ENCODE data around the gene ERCC5. TPM values are rescaled to one million over a fixed set of nuclear protein-coding genes. Genes with fewer than 3 reads are reported as not detected.

The ERCC5 gene
- total RNA-seq, 1 donor: 111 TPM

DNA sequence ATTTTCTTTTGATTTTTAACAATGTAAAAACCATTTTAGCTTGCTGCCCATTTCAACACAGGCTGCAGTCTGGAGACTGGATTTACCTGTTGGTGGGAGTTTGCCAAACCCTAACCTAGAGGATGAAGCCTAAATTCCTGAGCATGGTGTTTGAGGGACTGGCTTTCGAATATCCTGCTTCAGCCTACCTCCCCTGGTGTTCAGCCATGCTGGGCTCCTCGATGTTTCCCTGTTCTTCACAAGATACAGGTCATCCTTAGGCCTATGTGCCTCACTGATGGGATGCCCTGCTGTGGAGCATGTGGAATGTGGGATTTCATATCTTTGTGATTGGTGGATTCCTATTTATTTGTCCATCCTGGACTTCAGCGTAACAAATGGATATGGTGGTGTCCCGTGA, 20.4 kb upstream of the ERCC5 start:
- H3K9me3 ChIP-seq (ENCODE audit: low read depth, low read length): no peaks in the 10 kb centered on the region

GRCh38 chr13:102825921-102826706, 19.7 kb upstream of the ERCC5 start:
- Histone ChIP-seq H3K27me3 (ENCODE audit: insufficient read depth, low read length) (no peaks in the 10 kb centered on the region), H3K9me3 (ENCODE audit: low read depth, low read length) (no peaks in the 10 kb centered on the region), H3K4me1 (ENCODE audit: insufficient read depth, low read length) (no peaks in the 10 kb centered on the region), H3K4me3 (ENCODE audit: low read length) (no peak overlapping the region)

More for the DNA sequence above, 20.4 kb upstream of the ERCC5 start:
- Histone ChIP-seq H3K4me1 (ENCODE audit: insufficient read depth, low read length) (no peaks in the 10 kb centered on the region), H3K27me3 (ENCODE audit: insufficient read depth, low read length) (no peaks in the 10 kb centered on the region), H3K4me3 (ENCODE audit: low read length) (no peak overlapping the region)

DNA sequence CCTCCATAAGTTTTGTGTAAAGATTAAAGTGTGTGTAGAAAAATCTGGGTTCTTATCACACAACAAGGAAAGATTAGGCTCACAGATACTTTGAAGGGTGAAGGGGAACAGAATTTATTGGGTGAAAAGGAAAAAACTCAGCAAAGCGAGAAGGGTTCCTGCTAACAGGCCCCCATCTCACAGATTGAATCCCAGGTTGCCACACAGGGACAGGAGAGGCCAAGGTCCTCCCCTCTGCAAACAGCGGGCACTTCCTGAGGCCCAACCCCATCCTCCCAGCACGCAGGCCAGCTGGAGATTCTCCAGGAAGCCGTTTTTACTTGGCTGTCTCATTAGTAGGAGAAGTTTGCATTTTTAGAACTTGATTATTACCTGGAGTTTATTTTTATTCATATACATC, 15.2 kb upstream of the ERCC5 start:
- H3K27me3 ChIP-seq (ENCODE audit: insufficient read depth, low read length): no peaks in the 10 kb centered on the region

GRCh38 chr13:102836471-102836870, 9.4 kb upstream of the ERCC5 start:
- Histone ChIP-seq H3K9me3 (ENCODE audit: low read depth, low read length) (no peaks in the 10 kb centered on the region), H3K4me3 (ENCODE audit: low read length) (no peak overlapping the region), H3K4me1 (ENCODE audit: insufficient read depth, low read length) (no peaks in the 10 kb centered on the region), H3K27me3 (ENCODE audit: insufficient read depth, low read length) (no peaks in the 10 kb centered on the region)

More for the DNA sequence above, 15.2 kb upstream of the ERCC5 start:
- H3K4me3 ChIP-seq (ENCODE audit: low read length): no peak overlapping the region
- no peaks in the 10 kb centered on the region for H3K9me3 ChIP-seq (ENCODE audit: low read depth, low read length)
- H3K4me1 ChIP-seq (ENCODE audit: insufficient read depth, low read length): no peaks in the 10 kb centered on the region

- no peaks in the 10 kb centered on the region for H3K9me3 ChIP-seq (ENCODE audit: low read depth, low read length)
- no peaks in the 10 kb centered on the region for H3K27me3 ChIP-seq (ENCODE audit: insufficient read depth, low read length)
- no peaks in the 10 kb centered on the region for H3K4me1 ChIP-seq (ENCODE audit: insufficient read depth, low read length)
- no peak overlapping the region for H3K4me3 ChIP-seq (ENCODE audit: low read length)
Measured at GRCh38 chr13:102838273-102838672, 7.6 kb upstream of the ERCC5 start.

- H3K4me1 ChIP-seq (ENCODE audit: insufficient read depth, low read length): no peaks in the 10 kb centered on the region
- H3K27me3 ChIP-seq (ENCODE audit: insufficient read depth, low read length): no peaks in the 10 kb centered on the region
Measured at GRCh38 chr13:102838982-102839381, 6.8 kb upstream of the ERCC5 start.

DNA sequence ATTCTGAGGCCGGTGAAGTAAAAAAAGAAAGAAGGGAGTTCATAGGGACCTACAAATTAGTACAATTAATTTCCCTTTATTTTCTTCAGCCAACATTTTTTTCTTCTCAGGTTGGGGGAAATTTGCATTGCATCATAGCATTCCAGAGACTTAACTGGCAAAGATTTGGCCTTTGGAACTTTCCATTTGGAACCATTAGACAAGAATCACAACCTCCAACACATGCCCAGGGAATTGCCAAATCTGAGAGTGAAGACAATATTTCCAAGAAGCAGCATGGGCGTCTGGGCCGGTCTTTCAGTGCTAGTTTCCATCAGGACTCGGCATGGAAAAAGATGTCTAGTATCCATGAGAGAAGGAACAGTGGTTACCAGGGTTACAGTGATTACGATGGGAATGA, 6.4 kb upstream of the ERCC5 start:
- H3K4me1 ChIP-seq (ENCODE audit: insufficient read depth, low read length): no peaks in the 10 kb centered on the region

More at GRCh38 chr13:102838982-102839381, 6.8 kb upstream of the ERCC5 start:
- H3K9me3 ChIP-seq (ENCODE audit: low read depth, low read length): no peaks in the 10 kb centered on the region
- no peak overlapping the region for H3K4me3 ChIP-seq (ENCODE audit: low read length)

DNA sequence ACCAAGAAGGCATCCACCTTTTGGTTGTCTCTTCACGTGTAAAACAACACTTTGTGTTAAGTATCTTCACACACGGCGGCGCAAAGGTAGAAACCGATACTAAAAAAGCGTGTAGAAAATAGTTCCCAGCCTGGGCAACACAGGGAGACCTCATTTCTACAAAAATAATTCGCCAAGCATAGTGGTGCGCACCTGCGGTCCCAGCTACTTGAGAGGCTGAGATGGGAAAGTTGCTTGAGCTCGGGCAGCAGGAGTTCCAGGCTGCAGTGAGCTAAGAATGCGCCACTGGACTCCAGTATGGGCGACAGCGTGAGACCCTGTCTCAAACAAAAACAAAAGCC, 573 bp upstream of the ERCC5 start:
- Histone ChIP-seq H3K9me3 (ENCODE audit: low read depth, low read length) (no peaks in the 10 kb centered on the region), H3K4me1 (ENCODE audit: insufficient read depth, low read length) (peaks cover 21% of the 10 kb centered on the region), H3K4me3 (ENCODE audit: low read length) (peak overlapping the region; percentile 79), H3K27me3 (ENCODE audit: insufficient read depth, low read length) (no peaks in the 10 kb centered on the region)

More for the DNA sequence above, 6.4 kb upstream of the ERCC5 start:
- H3K4me3 ChIP-seq (ENCODE audit: low read length): no peak overlapping the region
- no peaks in the 10 kb centered on the region for H3K27me3 ChIP-seq (ENCODE audit: insufficient read depth, low read length)
- H3K9me3 ChIP-seq (ENCODE audit: low read depth, low read length): no peaks in the 10 kb centered on the region

- H3K4me1 ChIP-seq (ENCODE audit: insufficient read depth, low read length): peaks cover 27% of the 10 kb centered on the region
- H3K27me3 ChIP-seq (ENCODE audit: insufficient read depth, low read length): no peaks in the 10 kb centered on the region
- H3K9me3 ChIP-seq (ENCODE audit: low read depth, low read length): no peaks in the 10 kb centered on the region
- peak overlapping the region; percentile 79 for H3K4me3 ChIP-seq (ENCODE audit: low read length)
Measured at GRCh38 chr13:102846261-102847015, 606 bp downstream of the ERCC5 start.

DNA sequence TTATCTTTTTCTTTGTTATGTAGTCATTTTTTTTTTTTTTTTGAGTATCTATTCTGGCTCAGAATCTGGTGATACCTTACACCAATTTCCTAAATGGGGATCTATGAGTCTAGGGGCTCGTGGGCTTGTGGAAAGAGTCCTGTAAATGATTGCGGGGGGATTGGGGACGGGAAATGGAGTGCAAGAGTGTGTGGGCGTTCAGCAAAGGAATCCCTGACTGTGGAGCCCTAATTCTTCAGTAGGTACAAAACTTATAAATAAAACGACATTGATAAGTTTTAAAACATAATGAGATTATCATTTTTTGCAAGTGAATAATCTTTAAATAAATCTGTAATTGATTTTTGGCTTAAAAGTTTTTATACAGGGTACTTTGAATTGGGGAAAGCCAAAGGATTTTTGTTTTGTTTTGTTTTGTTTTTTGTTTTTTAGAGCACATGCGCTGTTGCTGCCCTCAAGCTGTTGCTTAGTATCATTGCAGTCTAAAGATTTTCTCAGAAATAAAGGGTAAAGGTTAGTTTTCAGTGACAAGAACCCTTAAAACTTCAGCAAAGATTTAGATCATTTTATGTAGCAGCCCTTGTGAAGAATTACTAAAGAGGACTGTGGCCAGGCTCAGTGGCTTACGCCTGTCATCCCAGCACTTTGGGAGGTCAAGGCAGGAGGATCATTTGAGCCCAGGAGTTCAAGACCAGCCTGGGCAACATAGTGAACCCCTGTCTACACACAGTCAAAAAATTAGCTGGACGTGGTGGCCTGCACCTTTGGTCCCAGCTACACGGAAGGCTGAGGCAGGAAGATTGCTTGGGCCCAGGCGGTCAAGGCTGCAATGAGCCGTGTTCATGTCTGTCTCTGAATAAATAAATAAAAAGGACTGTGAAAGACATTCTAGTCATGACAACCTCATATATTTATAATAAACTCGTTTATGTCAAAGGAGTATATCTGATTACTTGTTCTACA, 1.7 kb downstream of the ERCC5 start:
- Histone ChIP-seq H3K27me3 (ENCODE audit: insufficient read depth, low read length) (no peaks in the 10 kb centered on the region), H3K4me1 (ENCODE audit: insufficient read depth, low read length) (peaks cover 27% of the 10 kb centered on the region), H3K4me3 (ENCODE audit: low read length) (peak overlapping the region; percentile 79), H3K9me3 (ENCODE audit: low read depth, low read length) (no peaks in the 10 kb centered on the region)

- Histone ChIP-seq H3K9me3 (ENCODE audit: low read depth, low read length) (no peaks in the 10 kb centered on the region), H3K4me1 (ENCODE audit: insufficient read depth, low read length) (peaks cover 30% of the 10 kb centered on the region), H3K27me3 (ENCODE audit: insufficient read depth, low read length) (no peaks in the 10 kb centered on the region), H3K4me3 (ENCODE audit: low read length) (no peak overlapping the region)
Measured at GRCh38 chr13:102848956-102849355, 3.1 kb downstream of the ERCC5 start.

DNA sequence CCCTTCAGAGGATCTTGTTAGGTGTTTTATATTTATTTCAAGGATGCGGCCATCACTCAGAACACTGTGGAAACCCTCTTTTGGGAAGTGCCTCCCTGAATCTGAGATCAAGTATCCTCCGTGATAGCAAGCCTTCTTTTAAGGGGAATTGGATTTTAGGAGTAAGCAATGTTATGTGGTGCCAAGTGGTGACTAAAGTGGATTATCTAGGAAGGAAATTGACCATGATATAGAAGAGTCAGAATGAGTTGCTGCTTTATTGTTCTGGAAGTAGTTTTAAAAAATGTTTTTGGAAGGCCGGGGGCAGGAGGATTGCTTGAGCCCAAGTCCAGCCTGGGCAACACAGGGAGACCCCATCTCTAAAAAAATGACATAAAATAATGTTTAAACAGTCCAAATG, 6.7 kb downstream of the ERCC5 start:
- H3K4me1 ChIP-seq (ENCODE audit: insufficient read depth, low read length): peaks cover 27% of the 10 kb centered on the region
- H3K9me3 ChIP-seq (ENCODE audit: low read depth, low read length): no peaks in the 10 kb centered on the region
- H3K4me3 ChIP-seq (ENCODE audit: low read length): no peak overlapping the region
- H3K27me3 ChIP-seq (ENCODE audit: insufficient read depth, low read length): no peaks in the 10 kb centered on the region

DNA sequence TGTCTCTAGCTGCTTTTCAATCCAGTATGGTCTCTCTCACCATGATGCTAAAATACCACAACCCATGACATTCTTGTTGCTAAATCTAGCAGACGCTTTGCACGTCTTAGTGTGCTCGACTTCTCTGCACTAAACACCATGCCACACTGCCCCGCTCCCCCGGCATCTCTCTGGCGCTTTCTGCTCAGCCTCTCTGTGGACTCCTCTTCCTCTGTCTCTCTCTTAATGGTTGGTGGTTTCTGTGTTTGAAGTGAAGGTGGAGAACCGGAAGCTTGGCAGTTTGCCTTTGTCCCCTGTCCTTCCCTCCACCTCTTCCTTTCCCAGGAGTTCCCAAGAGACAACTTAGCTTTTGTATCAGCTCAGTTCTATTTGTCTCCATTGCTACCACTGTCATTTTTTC, 8.8 kb downstream of the ERCC5 start:
- Histone ChIP-seq H3K4me3 (ENCODE audit: low read length) (no peak overlapping the region), H3K27me3 (ENCODE audit: insufficient read depth, low read length) (no peaks in the 10 kb centered on the region), H3K4me1 (ENCODE audit: insufficient read depth, low read length) (peaks cover 22% of the 10 kb centered on the region), H3K9me3 (ENCODE audit: low read depth, low read length) (no peaks in the 10 kb centered on the region)

DNA sequence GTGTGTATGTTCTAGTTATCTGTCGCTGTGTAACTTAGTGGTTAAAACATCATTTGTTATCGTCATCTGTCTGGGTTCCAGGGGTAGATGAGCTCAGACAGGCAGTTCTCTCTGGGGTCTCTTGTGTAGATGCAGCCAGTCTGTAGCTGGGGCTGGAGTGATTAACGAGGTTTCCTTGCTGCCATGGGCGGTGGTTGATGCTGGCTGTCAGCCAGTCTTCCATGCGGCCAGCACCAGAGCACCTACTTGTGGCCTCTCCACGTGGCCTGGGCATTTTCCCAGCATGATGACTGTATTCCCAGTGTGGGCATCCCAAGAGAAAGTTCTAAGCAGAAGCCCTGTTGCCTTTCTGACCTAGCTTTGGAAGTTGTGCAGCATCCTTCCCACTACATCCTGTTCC, 10.7 kb downstream of the ERCC5 start:
- Histone ChIP-seq H3K4me1 (ENCODE audit: insufficient read depth, low read length) (peaks cover 12% of the 10 kb centered on the region), H3K9me3 (ENCODE audit: low read depth, low read length) (no peaks in the 10 kb centered on the region), H3K27me3 (ENCODE audit: insufficient read depth, low read length) (no peaks in the 10 kb centered on the region), H3K4me3 (ENCODE audit: low read length) (no peak overlapping the region)
